ENCODE measurements around the gene KLHDC10.
"Not testable (repeated sequence)": the region's sequence is repeated elsewhere in the genome, so short reads cannot be mapped to it uniquely, and the experiment has no call there.

Gene KLHDC10

GRCh38 chr7:130124711-130125110 lies 54.4 kb downstream of the KLHDC10 start:
- no peak for DNase-seq

- not testable (repeated sequence) for DNase-seq
Observed at GRCh38 chr7:130126840-130127239, 56.5 kb downstream of the KLHDC10 start.

GRCh38 chr7:130127404-130127803 lies 57.1 kb downstream of the KLHDC10 start:
- DNase-seq: no peak

- no peak for DNase-seq
Observed at GRCh38 chr7:130127821-130128317, 57.5 kb downstream of the KLHDC10 start.

GRCh38 chr7:130129011-130129411 lies 58.7 kb downstream of the KLHDC10 start:
- no peak for DNase-seq

- no peak for DNase-seq
Observed at GRCh38 chr7:130131191-130131834, 61.0 kb downstream of the KLHDC10 start.

GRCh38 chr7:130131964-130132875 lies 61.9 kb downstream of the KLHDC10 start:
- DNase-seq: no peak

- no peak for DNase-seq
Observed at GRCh38 chr7:130133029-130133782, 62.9 kb downstream of the KLHDC10 start.

- DNase-seq: no peak
Observed at GRCh38 chr7:130134106-130134636, 63.8 kb downstream of the KLHDC10 start.

- no peak for DNase-seq
Observed at GRCh38 chr7:130134726-130135125, 64.4 kb downstream of the KLHDC10 start.

GRCh38 chr7:130135208-130136205 lies 65.2 kb downstream of the KLHDC10 start:
- no peak for DNase-seq

- DNase-seq: no peak
Observed at GRCh38 chr7:130136579-130137167, 66.3 kb downstream of the KLHDC10 start.

GRCh38 chr7:130137207-130137606 lies 66.9 kb downstream of the KLHDC10 start:
- no peak for DNase-seq

GRCh38 chr7:130139193-130139960 lies 69.0 kb downstream of the KLHDC10 start:
- DNase-seq: no peak

GRCh38 chr7:130140551-130141160 lies 70.3 kb downstream of the KLHDC10 start:
- no peak for DNase-seq

- DNase-seq: no peak
Observed at GRCh38 chr7:130141161-130141883, 71.0 kb downstream of the KLHDC10 start.

- no peak for DNase-seq
Observed at GRCh38 chr7:130141884-130142653, 71.7 kb downstream of the KLHDC10 start.

- no peak for DNase-seq
Observed at GRCh38 chr7:130142654-130143333, 72.5 kb downstream of the KLHDC10 start.

Measured in SIG-M5 (cell line).